HG02852 (cell line): Measurements from ENCODE around the gene GCSH.

Source experiments
- ATAC-seq: cut with Tn5 transposase; IDR thresholded peaks from one replicate; pipeline ENCODE4 v1.9.1; 2021; ENCODE audit warnings: mild to moderate bottlenecking, moderate library complexity; ENCODE audit not compliant: unreplicated experiment

GCSH gene

DNA sequence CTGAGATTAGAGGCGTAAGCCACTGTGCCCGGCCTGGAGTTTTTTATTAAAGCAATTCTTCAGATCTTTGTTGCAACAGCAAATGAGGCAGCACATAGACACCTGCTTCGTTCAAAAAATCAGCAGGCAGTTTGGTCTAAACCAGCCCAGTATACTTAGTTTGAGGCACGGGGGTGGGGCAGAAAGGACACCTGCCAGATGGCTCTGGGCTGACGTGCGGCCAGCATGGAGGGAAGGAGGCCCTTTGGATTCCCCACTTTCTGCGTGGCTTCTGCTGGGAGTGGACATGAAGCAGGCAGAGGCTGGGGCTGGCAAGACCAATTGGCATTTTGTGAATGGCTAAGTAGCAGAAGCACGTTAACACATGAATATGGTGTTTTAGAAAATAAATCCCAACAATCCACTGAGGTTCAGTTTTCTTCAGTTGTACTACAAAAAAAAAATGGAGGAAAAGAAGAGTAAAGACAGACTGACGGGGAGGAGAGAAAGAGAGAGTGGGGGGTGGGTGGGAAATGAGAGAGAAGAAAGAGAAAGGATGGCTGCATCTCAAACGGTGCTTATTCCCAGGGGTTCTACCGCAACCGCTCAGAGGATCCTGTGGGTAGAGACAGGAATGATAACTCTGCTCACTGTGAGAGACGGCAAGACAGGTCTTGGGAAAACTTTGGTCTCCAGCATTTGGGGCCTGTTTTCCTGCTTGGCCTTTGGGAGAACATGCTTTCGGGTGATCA lies 35.5 kb downstream of the GCSH start:
- ATAC-seq, result no peak

- no peak for ATAC-seq
These were observed 42.4 kb downstream of the GCSH start for GRCh38 chr16:81053761-81054160.

DNA sequence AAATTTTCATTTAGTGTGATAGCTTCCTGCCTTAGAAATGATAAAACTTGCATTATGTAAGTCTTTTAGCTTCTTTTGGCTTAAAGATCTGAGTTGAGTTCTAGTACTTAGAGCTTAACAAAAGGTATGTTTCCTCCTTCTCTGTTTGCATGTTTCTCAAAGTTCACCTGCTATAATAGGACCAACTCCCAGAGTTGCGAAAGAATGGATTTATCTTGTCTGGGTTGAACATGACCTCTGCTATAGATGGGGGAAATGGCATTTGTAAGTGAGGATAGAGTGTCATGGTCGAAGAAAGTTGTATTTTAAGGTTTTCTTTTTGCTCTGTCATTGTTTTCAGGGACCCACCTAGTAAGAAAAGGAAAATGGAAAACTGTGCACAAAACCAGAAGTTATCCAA lies 53.4 kb downstream of the GCSH start:
- no peak for ATAC-seq

- ATAC-seq, result no peak
These were observed 54.5 kb downstream of the GCSH start for GRCh38 chr16:81041696-81042095.

- ATAC-seq, result no peak
These were observed 55.4 kb downstream of the GCSH start for GRCh38 chr16:81040842-81041241.

DNA sequence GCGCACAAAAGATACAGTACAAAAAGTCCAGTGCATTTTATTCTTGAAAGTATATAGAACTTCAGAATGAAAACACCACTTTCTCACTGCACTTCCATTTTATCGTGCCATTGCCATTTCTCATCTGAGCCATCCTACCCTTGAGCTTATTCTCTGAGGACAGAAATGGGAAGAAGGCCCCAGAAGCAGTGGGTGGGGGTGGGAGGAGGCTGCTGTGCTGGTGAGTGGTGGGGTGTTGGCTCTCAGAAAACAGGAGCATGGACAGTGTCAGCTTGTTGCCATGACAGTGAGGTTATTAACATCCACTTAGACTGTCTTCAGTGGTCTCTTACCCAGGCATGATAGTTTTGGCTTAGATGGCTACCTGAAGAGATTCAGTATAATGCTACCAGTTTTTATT lies 56.1 kb downstream of the GCSH start:
- no peak for ATAC-seq

DNA sequence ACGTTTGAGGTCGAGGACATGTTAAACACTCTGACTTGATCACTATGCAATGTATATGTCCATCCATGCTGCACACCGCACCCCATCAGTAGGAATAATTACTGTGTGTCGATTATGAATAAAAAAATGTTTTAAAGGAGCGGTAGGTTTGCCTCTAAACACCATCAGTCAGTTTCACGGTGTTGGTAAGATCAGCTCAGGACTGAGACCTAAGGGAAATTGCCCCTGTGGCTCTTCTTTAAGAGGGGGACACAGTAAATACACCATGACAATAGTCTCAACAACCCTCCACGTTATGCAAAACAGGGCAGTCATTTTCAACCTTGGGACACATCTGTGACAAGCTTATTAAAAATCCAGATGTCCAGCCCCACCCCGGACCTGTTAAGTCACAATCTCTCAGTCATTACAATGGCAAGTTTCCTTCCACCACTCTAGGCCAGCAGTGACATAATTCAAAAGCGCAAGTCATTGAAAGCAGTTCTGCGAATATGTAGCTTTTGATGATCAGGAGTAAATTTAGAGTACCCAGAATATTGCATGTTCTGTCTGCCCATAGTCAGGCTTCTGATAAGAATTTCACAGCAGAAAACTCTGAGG lies 59.3 kb downstream of the GCSH start:
- no peak for ATAC-seq

DNA sequence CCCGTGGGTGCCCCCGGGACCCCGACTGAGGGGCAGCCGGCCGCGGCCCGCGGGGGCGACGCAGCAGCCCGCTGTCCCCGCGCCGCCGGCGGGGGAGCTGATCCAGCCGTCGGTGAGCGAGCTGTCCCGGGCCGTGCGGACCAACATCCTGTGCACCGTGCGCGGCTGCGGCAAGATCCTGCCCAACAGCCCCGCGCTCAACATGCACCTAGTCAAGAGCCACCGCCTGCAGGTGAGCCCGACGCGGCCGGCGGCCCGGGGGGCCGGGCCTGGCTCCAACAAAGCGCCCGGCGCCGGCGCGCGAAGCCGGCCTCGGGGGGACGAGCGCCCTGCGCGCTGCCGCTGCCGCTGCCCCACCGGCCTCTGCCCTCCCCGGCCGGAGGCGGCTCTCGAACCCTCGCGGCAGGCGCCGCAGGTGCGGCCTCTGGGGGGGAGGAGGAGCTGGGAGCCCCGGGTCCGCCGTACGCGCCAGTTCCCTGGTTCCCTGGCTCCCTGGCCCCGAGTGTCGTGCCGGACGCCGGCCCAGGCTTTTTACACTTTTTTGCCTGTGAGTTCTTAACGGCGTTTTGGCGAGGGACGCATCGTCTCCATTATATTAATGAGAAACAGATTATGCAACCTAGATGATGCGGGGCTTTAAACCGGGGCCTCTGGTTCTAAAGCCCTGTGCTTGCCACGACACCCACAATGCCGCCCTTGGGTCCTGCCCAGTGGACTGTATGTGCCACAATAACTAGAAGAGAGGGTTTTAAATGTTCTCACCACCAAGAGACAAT lies 60.0 kb downstream of the GCSH start:
- peak; percentile 66 for ATAC-seq

- peak; percentile 89 for ATAC-seq
These were observed 60.7 kb downstream of the GCSH start, which contains the start of gene ATMIN for GRCh38 chr16:81035398-81035974. Gene ATMIN, plus strand, starts transcription at chr16:81035842. Its CDS starts 29 bp downstream, at chr16:81035871.
